DMS 273 (cell line): ENCODE results near the gene CLEC4C.
"Not testable (repeated sequence)": the region's sequence is repeated elsewhere in the genome, so short reads cannot be mapped to it uniquely, and the experiment has no call there.

Experiments used
- DNase-seq: peaks from one replicate; lab custom pipeline; 2025; ENCODE audit not compliant: unreplicated experiment; lab: John Stamatoyannopoulos, UW

The CLEC4C gene, protein sequence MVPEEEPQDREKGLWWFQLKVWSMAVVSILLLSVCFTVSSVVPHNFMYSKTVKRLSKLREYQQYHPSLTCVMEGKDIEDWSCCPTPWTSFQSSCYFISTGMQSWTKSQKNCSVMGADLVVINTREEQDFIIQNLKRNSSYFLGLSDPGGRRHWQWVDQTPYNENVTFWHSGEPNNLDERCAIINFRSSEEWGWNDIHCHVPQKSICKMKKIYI

GRCh38 chr12:7747246-7747645, at the start of gene CLEC4C:
Gene CLEC4C, minus strand, starts transcription at chr12:7747375. Its CDS starts 27 bp downstream, at chr12:7747348.
- DNase-seq: no peak

DNA sequence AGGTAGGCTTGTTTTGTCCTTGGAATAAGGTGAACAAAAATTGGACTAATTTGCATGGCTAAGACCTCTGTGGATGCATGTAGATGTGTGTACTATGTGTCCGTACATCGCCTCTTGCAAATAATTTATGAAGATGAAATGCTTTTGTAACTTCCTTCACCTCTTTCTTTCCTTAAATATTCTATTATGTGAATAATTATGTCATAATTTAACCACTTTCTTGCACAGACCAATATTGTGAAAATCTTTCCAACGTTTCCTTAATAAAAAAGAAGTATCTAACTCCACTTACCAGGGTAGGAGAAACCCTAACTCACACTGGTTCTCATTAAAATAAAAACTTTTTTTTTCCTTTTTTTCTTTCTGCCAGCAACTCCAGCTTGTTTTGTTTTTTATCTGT, 46.0 kb upstream of the CLEC4C start:
- no peak for DNase-seq

GRCh38 chr12:7788884-7789528, 41.8 kb upstream of the CLEC4C start, which contains the start of gene NANOG:
Gene NANOG, plus strand, starts transcription at chr12:7789402. Its CDS starts 213 bp downstream, at chr12:7789615.
- DNase-seq: not testable (repeated sequence)

- DNase-seq: no peak
These were observed 41.1 kb upstream of the CLEC4C start for GRCh38 chr12:7788294-7788660.

DNA sequence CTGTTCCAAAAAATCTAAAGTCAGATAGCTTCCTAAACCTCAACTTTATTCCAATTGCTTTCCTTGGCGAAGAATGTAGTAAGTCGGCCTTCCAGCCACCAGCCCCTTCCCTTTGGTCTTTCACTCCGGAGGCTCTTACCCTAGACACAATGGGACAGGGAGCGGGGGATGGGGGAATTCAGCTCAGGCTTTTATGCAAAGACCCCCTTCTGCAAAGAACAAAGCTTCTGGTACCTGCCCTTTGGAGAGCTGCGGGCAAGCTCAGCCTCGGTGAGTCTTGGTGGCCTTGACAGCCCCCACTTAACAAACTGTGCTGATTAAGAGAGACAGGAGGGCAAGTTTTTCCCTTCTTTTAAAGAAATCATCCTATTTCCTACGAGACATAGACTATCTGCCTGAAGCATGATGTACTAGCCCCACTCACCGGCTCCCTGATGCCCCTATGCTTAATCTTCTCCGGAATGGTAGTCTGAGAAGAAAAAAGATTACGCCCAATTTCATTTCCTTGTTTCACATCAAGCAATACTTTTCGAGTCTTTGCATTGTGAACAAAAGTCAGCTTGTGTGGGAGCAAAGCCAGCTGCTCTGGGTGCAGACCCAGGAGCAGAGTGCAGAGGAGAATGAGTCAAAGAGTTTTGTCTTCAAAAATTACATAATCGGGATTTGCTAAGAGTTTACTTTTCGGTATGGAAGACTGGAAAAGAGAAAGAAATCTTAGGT, 40.6 kb upstream of the CLEC4C start:
- no peak for DNase-seq

- no peak for DNase-seq
These were observed 37.5 kb upstream of the CLEC4C start for GRCh38 chr12:7784701-7785100.

GRCh38 chr12:7783433-7783832, 36.3 kb upstream of the CLEC4C start:
- not testable (repeated sequence) for DNase-seq

GRCh38 chr12:7782055-7782454, 34.9 kb upstream of the CLEC4C start:
- no peak for DNase-seq

GRCh38 chr12:7781274-7781673, 34.1 kb upstream of the CLEC4C start:
- DNase-seq: no peak

GRCh38 chr12:7769999-7770398, 22.8 kb upstream of the CLEC4C start:
- DNase-seq: no peak

GRCh38 chr12:7758766-7759140, 11.6 kb upstream of the CLEC4C start:
- DNase-seq: no peak

DNA sequence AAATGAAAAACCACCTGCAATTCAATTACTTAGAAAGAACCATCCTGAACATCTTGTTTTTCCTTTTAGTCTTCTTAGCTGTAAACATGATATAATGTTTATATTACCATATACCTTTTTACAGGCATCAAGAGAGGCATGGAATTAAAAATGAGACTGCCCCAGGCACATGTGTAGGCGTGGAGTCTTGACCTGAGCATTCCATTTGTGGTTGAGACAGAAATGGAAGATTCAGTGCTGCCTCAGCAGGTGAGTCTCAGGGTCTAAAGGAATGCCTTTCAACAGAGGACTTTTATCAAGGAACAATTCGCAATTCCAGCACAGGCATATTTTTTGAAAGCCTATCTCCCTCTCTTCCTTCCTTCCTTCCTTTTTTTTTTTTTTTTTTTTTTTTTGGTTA, 9.8 kb upstream of the CLEC4C start:
- DNase-seq: no peak

DNA sequence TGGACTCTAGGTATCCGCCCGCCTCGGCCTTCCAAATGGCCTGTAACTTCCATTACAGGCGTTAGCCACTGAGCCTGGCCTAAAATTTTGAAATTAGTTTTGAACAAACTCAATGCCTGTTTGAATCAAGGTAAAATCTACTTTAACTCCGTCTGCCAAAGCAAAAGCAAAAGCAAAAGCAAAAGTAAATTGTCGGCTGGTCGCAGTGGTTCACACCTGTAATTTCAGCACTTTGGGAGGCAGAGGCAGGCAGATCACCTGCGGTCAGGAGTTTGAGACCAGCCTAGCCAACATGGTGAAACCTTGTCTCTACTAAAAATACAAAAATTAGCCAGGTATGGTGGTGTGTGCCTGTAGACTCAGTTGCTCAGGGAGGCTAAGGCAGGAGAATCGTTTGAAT, 8.5 kb upstream of the CLEC4C start:
- not testable (repeated sequence) for DNase-seq

DNA sequence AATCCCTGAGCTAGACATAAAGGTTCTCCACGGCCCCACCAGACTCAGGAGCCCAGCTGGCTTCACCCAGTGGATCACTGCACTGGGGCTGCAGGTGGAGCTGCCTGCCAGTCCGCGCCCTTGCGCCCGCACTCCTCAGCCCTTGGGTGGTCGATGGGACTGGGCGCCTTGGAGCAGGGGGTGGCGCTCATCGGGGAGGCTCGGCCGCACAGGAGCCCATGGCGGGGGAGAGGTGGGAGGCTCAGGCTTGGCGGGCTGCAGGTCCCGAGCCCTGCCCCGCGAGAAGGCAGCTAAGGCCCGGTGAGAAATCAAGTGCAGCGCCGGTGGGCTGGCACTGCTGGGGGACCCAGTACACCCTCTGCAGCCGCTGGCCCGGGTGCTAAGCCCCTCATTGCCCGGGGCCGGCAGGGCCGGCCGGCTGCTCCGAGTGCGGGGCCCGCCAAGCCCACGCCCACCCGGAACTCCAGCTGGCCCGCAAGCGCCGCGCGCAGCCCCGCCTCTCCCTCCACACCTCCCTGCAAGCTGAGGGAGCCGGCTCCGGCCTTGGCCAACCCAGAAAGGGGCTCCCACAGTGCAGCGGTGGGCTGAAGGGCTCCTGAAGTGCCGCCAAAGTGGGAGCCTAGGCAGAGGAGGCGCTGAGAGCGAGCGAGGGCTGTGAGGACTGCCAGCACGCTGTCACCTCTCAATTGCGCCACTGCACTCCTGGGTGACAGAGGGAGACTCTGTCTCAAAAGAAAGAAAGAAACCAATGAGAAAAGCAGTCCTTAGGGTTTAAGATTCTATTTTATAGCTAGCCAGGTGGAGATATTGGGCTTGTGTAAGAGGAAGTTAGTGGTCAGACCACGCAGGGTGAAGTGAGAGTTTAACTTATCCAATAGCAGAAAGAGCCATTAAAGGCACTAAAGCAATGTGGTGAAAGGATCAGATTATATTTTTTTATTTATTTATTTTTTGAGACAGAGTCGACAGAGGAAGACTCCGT, 5.1 kb upstream of the CLEC4C start:
- DNase-seq: not testable (repeated sequence)

DNA sequence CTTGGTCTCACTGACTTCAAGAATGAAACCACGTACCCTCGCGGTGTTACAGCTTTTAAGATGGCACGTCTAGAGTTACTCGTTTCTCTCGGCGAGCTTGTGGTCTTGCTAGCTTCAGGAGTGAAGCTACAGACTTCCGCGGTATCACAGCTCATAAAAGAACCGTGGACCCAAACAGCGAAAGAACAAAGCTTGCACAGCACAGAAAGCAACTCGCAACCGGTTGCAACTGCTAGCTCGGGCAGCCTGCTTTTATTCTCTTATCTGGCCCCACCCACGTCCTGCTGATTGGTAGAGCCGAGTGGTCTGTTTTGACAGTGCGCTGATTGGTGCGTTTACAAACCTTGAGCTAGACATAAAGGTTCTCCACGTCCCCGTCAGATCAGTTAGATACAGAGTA, 4.2 kb upstream of the CLEC4C start:
- no peak for DNase-seq

DNA sequence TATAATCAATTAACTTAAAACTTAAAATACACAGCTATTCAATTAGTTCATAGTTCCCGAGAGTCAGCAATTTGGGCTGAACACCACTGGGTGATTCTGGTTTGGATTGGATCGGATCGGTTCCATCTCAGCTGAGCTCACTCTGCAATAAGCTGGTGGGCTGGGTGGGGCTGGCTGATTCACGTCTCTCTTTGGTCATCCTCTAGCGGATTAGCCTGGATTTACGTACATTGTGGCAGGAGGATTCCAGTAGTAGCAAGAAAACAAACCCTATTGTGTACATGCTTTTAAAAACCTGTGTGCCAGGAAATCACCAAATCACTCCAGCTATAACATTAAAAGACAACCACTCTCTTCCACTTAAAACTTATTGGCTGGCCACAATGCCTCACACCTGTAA, 3.2 kb upstream of the CLEC4C start:
- DNase-seq: no peak

- DNase-seq: no peak
These were observed 2.3 kb upstream of the CLEC4C start for GRCh38 chr12:7749442-7749841.

GRCh38 chr12:7748852-7749251, 1.7 kb upstream of the CLEC4C start:
- DNase-seq: no peak

DNA sequence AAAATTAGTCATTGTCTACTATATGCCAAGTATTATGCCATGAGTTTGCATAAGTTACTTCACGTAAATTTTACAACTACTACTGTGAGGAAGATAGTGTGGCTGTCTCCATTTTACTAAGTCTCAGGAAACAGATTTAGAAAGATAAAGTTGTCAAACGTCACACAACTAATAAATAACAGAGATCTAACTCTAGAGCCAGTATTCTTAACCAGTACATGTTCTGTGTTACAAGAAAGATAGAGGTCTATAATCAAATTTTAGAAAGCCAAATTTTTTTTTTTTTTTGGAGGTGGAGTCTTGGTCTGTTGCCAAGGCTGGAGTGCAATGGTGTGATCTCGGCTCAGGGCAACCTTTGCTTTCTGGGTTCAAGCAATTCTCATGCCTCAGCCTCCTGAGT, 14.2 kb downstream of the CLEC4C start:
- DNase-seq: no peak

DNA sequence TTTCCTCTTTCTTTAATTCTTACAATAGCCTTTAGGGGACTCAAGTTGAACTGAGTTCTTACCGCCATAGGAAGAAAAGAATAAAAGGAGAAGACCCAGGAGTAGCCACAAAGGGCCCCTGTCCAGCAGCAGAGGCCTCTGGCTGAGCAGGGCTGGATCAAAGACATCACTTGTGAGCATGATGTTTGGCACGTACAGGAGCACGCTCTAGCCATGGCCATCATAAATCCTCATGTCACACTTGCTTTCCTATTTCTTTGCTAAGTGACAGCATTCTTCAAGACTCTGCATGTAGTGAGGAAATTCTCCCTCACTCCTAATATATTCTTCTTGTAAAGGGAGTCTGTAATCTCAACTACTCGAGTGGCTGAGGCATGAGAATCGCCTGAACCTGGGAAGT, 15.7 kb downstream of the CLEC4C start:
- no peak for DNase-seq

GRCh38 chr12:7730984-7731383, 16.2 kb downstream of the CLEC4C start:
- not testable (repeated sequence) for DNase-seq
